ENCODE measurements around the gene AWAT1. TPM values are rescaled to one million over a fixed set of nuclear protein-coding genes. Genes with fewer than 3 reads are reported as not detected.

The AWAT1 gene
- total and polyA plus RNA-seq, 2 donors (not counting 3 experiments of a cell fraction or from before 2014, with no cell fraction given) = not detected

GRCh38 chrX:70240751-70241150 is 6.3 kb downstream of the AWAT1 start:
- intact Hi-C loops (cut with micrococcal nuclease) = no loop called here
- no peak overlapping the region for H3K27ac ChIP-seq (ENCODE audit: insufficient read depth, low read depth, low read length)
- H3K27me3 ChIP-seq (ENCODE audit: control insufficient read depth in 2 of 2, insufficient read depth in 2 of 2, low read length in 2 of 2) = no peaks in the 10 kb centered on the region
- no peaks in the 10 kb centered on the region for H3K9me1 ChIP-seq (replicated peaks; ENCODE audit: control insufficient read depth, extremely low read depth, insufficient read depth, low read length)
- POLR2A ChIA-PET = no interaction called here
- TF ChIP-seq MAX (IDR thresholded peaks at IDR 0.05; ENCODE audit: insufficient read depth, insufficient read length) = no peak
- no peak for TF ChIP-seq POLR2AphosphoS5 (IDR thresholded peaks at IDR 0.05; ENCODE audit: insufficient read depth, low read depth, low read length)
- no peak for TF ChIP-seq CTCF (IDR thresholded peaks at IDR 0.05; ENCODE audit: extremely low read depth in 1 of 2, insufficient read depth in 1 of 2, low read depth in 1 of 2, low read length in 2 of 2)
- no peak for TF ChIP-seq GATA2 (IDR thresholded peaks at IDR 0.05; ENCODE audit: insufficient read depth, insufficient read length, low read depth, low read length)
- TF ChIP-seq POLR2A (IDR thresholded peaks at IDR 0.05; ENCODE audit: low read depth, low read length) = no peak
- TF ChIP-seq MYC (IDR thresholded peaks at IDR 0.05; ENCODE audit: low read depth, low read length) = no peak
- no peak for TF ChIP-seq EZH2 (IDR thresholded peaks at IDR 0.05; ENCODE audit: borderline replicate concordance, low read depth, low read length, severe bottlenecking)
- TF ChIP-seq FOS (IDR thresholded peaks at IDR 0.05; ENCODE audit: borderline replicate concordance, insufficient read depth, low read length) = no peak
- no peaks in the 10 kb centered on the region for H3K4me1 ChIP-seq (ENCODE audit: control insufficient read depth, extremely low read depth, insufficient read depth, low read length)
- H4K20me1 ChIP-seq (replicated peaks; ENCODE audit: control insufficient read depth, extremely low read depth, insufficient read depth, low read length) = no peaks in the 10 kb centered on the region
- H3K9me3 ChIP-seq (replicated peaks; ENCODE audit: control insufficient read depth, insufficient read depth, low read length) = no peaks in the 10 kb centered on the region
- DNase-seq (ENCODE audit: low read depth, low spot score) (no peak), FAIRE-seq (no peak)
- no peak overlapping the region for H3K4me3 ChIP-seq (replicated peaks in 1 of 3; ENCODE audit: insufficient read depth in 1 of 3, low read depth in 1 of 3, low read length in 3 of 3)
- BruUV-seq (replicated peaks) = no TSS peak
- CTCF ChIA-PET = no interaction called here
- H3K4me2 ChIP-seq (ENCODE audit: insufficient read depth, low read length) = no peak overlapping the region
- dilution Hi-C loops (cut with MboI; ENCODE audit: extremely low pct_ligation_motif_present, low sequenced_read_pairs) = no loop called here
- no peaks in the 10 kb centered on the region for H3K79me2 ChIP-seq (ENCODE audit: control insufficient read depth, insufficient read depth, low read length)
- H3K9ac ChIP-seq (replicated peaks; ENCODE audit: extremely low read depth, insufficient read depth, low read length) = no peak overlapping the region
- H2AFZ ChIP-seq (ENCODE audit: low read depth, low read length) = no peak overlapping the region
- H3K36me3 ChIP-seq (ENCODE audit: control insufficient read depth in 2 of 2, extremely low read depth in 1 of 2, insufficient read depth in 2 of 2, low read length in 2 of 2) = no peaks in the 10 kb centered on the region
